ENCODE results near the gene NEXMIF. TPM values are rescaled to one million over a fixed set of nuclear protein-coding genes. Genes with fewer than 3 reads are reported as not detected.
"Not testable (repeated sequence)": the region's sequence is repeated elsewhere in the genome, so short reads cannot be mapped to it uniquely, and the experiment has no call there.

The NEXMIF gene
- total RNA-seq, 3 donors from 2014 or later, result 0.64 to 1.8 (median 1.6) TPM

GRCh38 chrX:74906417-74906816 lies 18.8 kb downstream of the NEXMIF start:
- no peak for DNase-seq (ENCODE audit: low spot score in 2 of 2)
- intact Hi-C loops (cut with DNase I; ENCODE audit: low total_unique reads), result no loop called here
- no peaks in the 10 kb centered on the region for H3K36me3 ChIP-seq
- H3K27ac ChIP-seq, result no peak overlapping the region
- H3K4me1 ChIP-seq, result no peaks in the 10 kb centered on the region
- H3K27me3 ChIP-seq, result peaks cover 0 to 8% of the 10 kb centered on the region in 2 donors
- no peak overlapping the region for H3K4me3 ChIP-seq
- TF ChIP-seq CTCF (IDR thresholded peaks at IDR 0.05), result no peak
- no peak for TF ChIP-seq POLR2A (IDR thresholded peaks at IDR 0.05)
- no peak for TF ChIP-seq POLR2AphosphoS5 (IDR thresholded peaks at IDR 0.05)
- no peaks in the 10 kb centered on the region for H3K9me3 ChIP-seq

GRCh38 chrX:74902806-74903205 lies 22.4 kb downstream of the NEXMIF start:
- Histone ChIP-seq H3K9me3 (no peaks in the 10 kb centered on the region), H3K4me3 (no peak overlapping the region), H3K36me3 (no peaks in the 10 kb centered on the region), H3K27ac (no peak overlapping the region), H3K27me3 (peaks cover 0 to 3% of the 10 kb centered on the region in 2 donors), H3K4me1 (no peaks in the 10 kb centered on the region)
- TF ChIP-seq POLR2A (IDR thresholded peaks at IDR 0.05) (no peak), CTCF (IDR thresholded peaks at IDR 0.05) (no peak), POLR2AphosphoS5 (IDR thresholded peaks at IDR 0.05) (no peak)
- intact Hi-C loops (cut with DNase I; ENCODE audit: low total_unique reads), result no loop called here
- DNase-seq (ENCODE audit: low spot score in 2 of 2), result no peak

GRCh38 chrX:74892561-74892960 lies 32.7 kb downstream of the NEXMIF start:
- Histone ChIP-seq H3K4me1 (no peaks in the 10 kb centered on the region), H3K36me3 (no peaks in the 10 kb centered on the region), H3K27ac (no peak overlapping the region), H3K9me3 (no peaks in the 10 kb centered on the region), H3K4me3 (no peak overlapping the region), H3K27me3 (peaks cover 0 to 10% of the 10 kb centered on the region in 2 donors)
- no peak for DNase-seq (ENCODE audit: low spot score in 2 of 2)
- no peak for TF ChIP-seq CTCF (IDR thresholded peaks at IDR 0.05)
- intact Hi-C loops (cut with DNase I; ENCODE audit: low total_unique reads), result no loop called here

- Histone ChIP-seq H3K36me3 (no peaks in the 10 kb centered on the region), H3K27ac (no peak overlapping the region), H3K9me3 (no peaks in the 10 kb centered on the region), H3K4me1 (no peaks in the 10 kb centered on the region), H3K27me3 (peaks cover 0 to 4% of the 10 kb centered on the region in 2 donors), H3K4me3 (no peak overlapping the region)
- no peak for TF ChIP-seq POLR2AphosphoS5 (IDR thresholded peaks at IDR 0.05)
- TF ChIP-seq POLR2A (IDR thresholded peaks at IDR 0.05), result no peak
- TF ChIP-seq CTCF (IDR thresholded peaks at IDR 0.05), result no peak
- intact Hi-C loops (cut with DNase I; ENCODE audit: low total_unique reads), result loop anchor here (2.0 kb wide), 1 partner anchor 34 kb away; the partner anchor contains the start of gene NEXMIF
- no peak for DNase-seq (ENCODE audit: low spot score in 2 of 2)
Observed at GRCh38 chrX:74890676-74891430, 34.4 kb downstream of the NEXMIF start.

- H3K36me3 ChIP-seq; H3K4me3 ChIP-seq; intact Hi-C loops (cut with DNase I; ENCODE audit: low total_unique reads); H3K4me1 ChIP-seq; H3K27me3 ChIP-seq; DNase-seq (ENCODE audit: low spot score in 2 of 2); H3K27ac ChIP-seq; H3K9me3 ChIP-seq: not testable (repeated sequence)
Observed at GRCh38 chrX:74882383-74882782, 42.9 kb downstream of the NEXMIF start.
